OCI-LY7 (cell line): ENCODE data around the gene LRRFIP2. TPM values are rescaled to one million over a fixed set of nuclear protein-coding genes. Genes with fewer than 3 reads are reported as not detected.

Experiments
- BruUV-seq: library from RNA; stranded (reverse); fragments of 400-500 nt; replicated peaks from 2 replicates; lab custom pipeline; 2021; lab: Mats Ljungman, UMichigan
- CTCF ChIA-PET: fragments of 300-600 bp; sonication (Branson Sonifier 250); formaldehyde crosslinking; loops from one replicate; lab custom pipeline; 2022; ENCODE audit warnings: antibody characterized with exemption; ENCODE audit not compliant: unreplicated experiment; lab: Charles Lee
- POLR2A ChIA-PET: fragments of 300-600 bp; sonication (Branson Sonifier 250); formaldehyde crosslinking; loops from one replicate; lab custom pipeline; 2022; ENCODE audit warnings: antibody characterized with exemption; lab: Charles Lee
- DNase-seq: peaks from one replicate; pipeline ENCODE4 v3.0.0-alpha.2; 2015; ENCODE audit warnings: low spot score
- H2AFZ ChIP-seq: fragments of 200-600 bp; sonication (generic), shearing (Covaris generic); 2 replicates; pipeline ENCODE4 v1.6.1; 2014; ENCODE audit warnings: mild to moderate bottlenecking, antibody characterized with exemption, low read length, moderate library complexity
- H3K27ac ChIP-seq: fragments of 200-600 bp; sonication (generic); 2 replicates; pipeline ENCODE4 v1.5.1; 2014; ENCODE audit warnings: mixed run types, low read depth, mild to moderate bottlenecking, moderate library complexity, low read length, inconsistent platforms; ENCODE audit not compliant: poor library complexity, severe bottlenecking
- H3K36me3 ChIP-seq: fragments of 200-600 bp; sonication (generic); 2 replicates; pipeline ENCODE4 v1.6.1; 2014; ENCODE audit warnings: mild to moderate bottlenecking, antibody characterized with exemption, low read length, moderate library complexity, mixed read lengths; ENCODE audit not compliant: insufficient read depth
- H3K4me1 ChIP-seq: fragments of 200-600 bp; sonication (generic); 2 replicates; pipeline ENCODE4 v1.5.1; 2014; ENCODE audit warnings: mild to moderate bottlenecking, low read length; ENCODE audit not compliant: insufficient read depth, poor library complexity, severe bottlenecking
- H3K4me2 ChIP-seq: fragments of 200-600 bp; sonication (generic); 2 replicates; pipeline ENCODE4 v1.6.1; 2014; ENCODE audit warnings: mild to moderate bottlenecking, low read length
- H3K4me3 ChIP-seq: fragments of 200-600 bp; sonication (generic); 2 replicates; pipeline ENCODE4 v1.5.1; 2014; ENCODE audit warnings: mild to moderate bottlenecking, low read depth, low read length; ENCODE audit not compliant: poor library complexity, severe bottlenecking
- H3K79me2 ChIP-seq: fragments of 200-600 bp; sonication (generic); 2 replicates; pipeline ENCODE4 v1.6.1; 2016; ENCODE audit warnings: low read depth, mild to moderate bottlenecking, low read length, moderate library complexity, mixed read lengths; ENCODE audit not compliant: insufficient read depth
- H3K9me2 ChIP-seq: fragments of 200-600 bp; sonication (generic); 2 replicates; pipeline ENCODE4 v1.6.1; 2016; ENCODE audit warnings: mild to moderate bottlenecking, low read length, mixed read lengths; ENCODE audit not compliant: insufficient read depth
- H3K9me3 ChIP-seq: fragments of 200-600 bp; sonication (generic); 2 replicates; pipeline ENCODE4 v1.6.1; 2014; ENCODE audit warnings: mild to moderate bottlenecking, mixed run types, low read length, mixed read lengths
- H4K20me1 ChIP-seq: fragments of 200-600 bp; sonication (generic); 2 replicates; pipeline ENCODE4 v1.6.1; 2014; ENCODE audit warnings: mild to moderate bottlenecking, antibody characterized with exemption, low read length, moderate library complexity, mixed read lengths; ENCODE audit not compliant: insufficient read depth
- CTCF ChIP-seq: fragments of 200-600 bp; sonication (generic); conservative IDR thresholded peaks from 2 replicates; pipeline ENCODE4 v1.5.1; 2014; ENCODE audit warnings: mild to moderate bottlenecking, antibody characterized with exemption, low read length, moderate library complexity, mixed read lengths
- EZH2phosphoT487 ChIP-seq: fragments of 200-600 bp; sonication (generic); IDR thresholded peaks from 2 replicates; pipeline ENCODE4 v1.6.1; 2018; ENCODE audit warnings: low read depth, borderline replicate concordance, mild to moderate bottlenecking, mixed run types, antibody characterized with exemption, low read length, moderate library complexity, mixed read lengths
- intact Hi-C: fragments of 100-400 bp; cut with micrococcal nuclease; formaldehyde crosslinking; loops from one replicate; pipeline ENCODE4 v1.10.0; 2022; ENCODE audit not compliant: unreplicated experiment
- total RNA-seq, 2 experiments: library from RNA; depleted of rRNA in 1 of 2; stranded (reverse); fragments of >200 nt in 1 of 2; shearing (Covaris generic) in 1 of 2; gene quantifications; 2 replicates each; pipeline ENCODE4 v1.2.3, GENCODE V29; 2014 to 2022

Gene LRRFIP2
- total RNA-seq, 2 experiments from 2014 or later, result 23.7 to 37.3 TPM

DNA sequence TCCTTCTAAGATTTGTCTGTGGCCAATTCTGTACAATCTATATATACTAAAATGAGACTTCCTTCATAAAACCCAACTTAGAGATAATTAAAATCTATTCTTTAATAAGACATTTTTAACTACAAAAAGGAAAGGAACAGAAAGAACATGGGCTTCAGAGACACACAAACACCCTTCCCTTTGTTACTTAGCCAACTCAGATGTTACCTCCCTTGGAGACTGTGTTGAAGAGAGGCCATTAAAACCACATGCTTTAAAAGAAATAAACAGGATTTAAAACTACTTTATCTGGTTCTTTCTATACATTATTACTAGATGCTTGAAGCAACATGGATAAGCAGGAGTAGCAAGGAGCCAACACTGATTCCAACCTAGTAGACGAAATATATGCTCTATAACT, 42.0 kb downstream of the LRRFIP2 start:
- no peak overlapping the region for H3K4me3 ChIP-seq
- H3K27ac ChIP-seq, result no peak overlapping the region
- no peak overlapping the region for H2AFZ ChIP-seq
- H3K79me2 ChIP-seq, result no peaks in the 10 kb centered on the region
- CTCF ChIA-PET, result no interaction called here
- H4K20me1 ChIP-seq, result no peaks in the 10 kb centered on the region
- H3K9me3 ChIP-seq, result no peaks in the 10 kb centered on the region
- intact Hi-C loops, result no loop called here
- H3K36me3 ChIP-seq, result no peaks in the 10 kb centered on the region
- TF ChIP-seq CTCF (no peak), EZH2phosphoT487 (no peak)
- no peak for DNase-seq
- H3K4me2 ChIP-seq, result no peak overlapping the region
- POLR2A ChIA-PET, result interaction anchor here (1.4 kb wide), 1 partner anchor 42 kb away, joined by 4 read pairs; the partner anchor contains the start of gene LRRFIP2
- no peaks in the 10 kb centered on the region for H3K4me1 ChIP-seq
- no peaks in the 10 kb centered on the region for H3K9me2 ChIP-seq
- BruUV-seq, result no TSS peak

DNA sequence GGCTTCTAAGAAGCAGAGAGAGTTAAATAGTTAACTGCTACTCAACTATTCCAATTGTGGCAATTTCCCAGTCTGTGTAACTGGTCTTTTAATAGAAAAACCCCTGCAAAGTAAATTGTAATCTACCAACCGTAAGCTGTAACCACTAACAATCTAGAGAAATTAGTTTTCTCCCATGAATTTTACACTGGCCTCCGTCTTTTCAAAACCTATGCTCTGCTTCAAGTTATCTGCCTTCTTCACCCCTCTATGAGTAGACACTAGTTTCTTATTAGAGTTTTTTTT, 42.6 kb downstream of the LRRFIP2 start:
- H3K36me3 ChIP-seq, result no peaks in the 10 kb centered on the region
- BruUV-seq, result no TSS peak
- H2AFZ ChIP-seq, result no peak overlapping the region
- POLR2A ChIA-PET, result interaction anchor here (1.4 kb wide), 1 partner anchor 42 kb away, joined by 4 read pairs; the partner anchor contains the start of gene LRRFIP2
- no peaks in the 10 kb centered on the region for H4K20me1 ChIP-seq
- H3K4me1 ChIP-seq, result no peaks in the 10 kb centered on the region
- no peaks in the 10 kb centered on the region for H3K9me3 ChIP-seq
- H3K79me2 ChIP-seq, result no peaks in the 10 kb centered on the region
- CTCF ChIA-PET, result no interaction called here
- H3K4me3 ChIP-seq, result no peak overlapping the region
- TF ChIP-seq EZH2phosphoT487 (no peak), CTCF (no peak)
- no peak overlapping the region for H3K27ac ChIP-seq
- intact Hi-C loops, result no loop called here
- H3K4me2 ChIP-seq, result no peak overlapping the region
- no peak for DNase-seq
- no peaks in the 10 kb centered on the region for H3K9me2 ChIP-seq

GRCh38 chr3:37130984-37131859, 43.2 kb downstream of the LRRFIP2 start:
- no peak for DNase-seq
- Histone ChIP-seq H3K79me2 (no peaks in the 10 kb centered on the region), H3K4me3 (no peak overlapping the region), H3K9me2 (no peaks in the 10 kb centered on the region), H3K9me3 (no peaks in the 10 kb centered on the region), H2AFZ (no peak overlapping the region), H3K36me3 (no peaks in the 10 kb centered on the region), H3K4me1 (no peaks in the 10 kb centered on the region), H3K4me2 (no peak overlapping the region), H3K27ac (no peak overlapping the region), H4K20me1 (no peaks in the 10 kb centered on the region)
- ChIA-PET CTCF (no interaction called here), POLR2A (interaction anchor here (0.6 to 1.4 kb wide), 2 partner anchors 14 to 43 kb away, joined by 3 to 4 read pairs; partner anchors contain the start of gene LRRFIP2)
- no peak for TF ChIP-seq EZH2phosphoT487
- intact Hi-C loops, result no loop called here
- no TSS peak for BruUV-seq
